Cardiac muscle cell (in vitro differentiated cells and primary cell): ENCODE results near the gene KRR1. TPM values are rescaled to one million over a fixed set of nuclear protein-coding genes. Genes with fewer than 3 reads are reported as not detected.
"Not testable (repeated sequence)": the region's sequence is repeated elsewhere in the genome, so short reads cannot be mapped to it uniquely, and the experiment has no call there.

Source experiments
- DNase-seq, 2 donors: peaks; one replicate each; pipeline versions ENCODE4 v3.0.0 to v3.0.0-alpha.2; 2010 to 2017; ENCODE audit warnings: low read depth in 1 of 2, low spot score in 1 of 2
- H3K27ac ChIP-seq: fragments of 200-600 bp; sonication (generic); 2 replicates; pipeline ENCODE4 v1.5.1; 2016
- H3K27me3 ChIP-seq: fragments of 200-600 bp; sonication (generic); 2 replicates; pipeline ENCODE4 v1.6.0; 2016; ENCODE audit warnings: control low read depth
- H3K36me3 ChIP-seq: fragments of 200-600 bp; sonication (generic); 2 replicates; pipeline ENCODE4 v1.5.1; 2016; ENCODE audit warnings: control low read depth
- H3K4me1 ChIP-seq: fragments of 200-600 bp; sonication (generic); 2 replicates; pipeline ENCODE4 v1.8.1; 2017; ENCODE audit warnings: low read depth, mild to moderate bottlenecking, mixed run types
- H3K4me3 ChIP-seq: fragments of 200-600 bp; sonication (generic); 2 replicates; pipeline ENCODE4 v1.5.1; 2016; ENCODE audit warnings: mild to moderate bottlenecking
- H3K9me3 ChIP-seq: fragments of 200-600 bp; sonication (generic); 2 replicates; pipeline ENCODE4 v1.5.1; 2017; ENCODE audit warnings: low read depth, mild to moderate bottlenecking, control low read depth
- CTCF ChIP-seq: IDR thresholded peaks from 2 replicates; pipeline ENCODE4 v1.5.1; 2012; ENCODE audit warnings: low read depth, mild to moderate bottlenecking, low read length
- polyA plus RNA-seq: library from polyadenylated mRNA; unstranded; fragments of >200 nt; fragmentation: Nextera tagmentation; extraction: Ambion mirVana; gene quantifications from 2 replicates; pipeline ENCODE4 v1.2.1, GENCODE V29; 2016
- total RNA-seq: library from RNA; depleted of rRNA; stranded (reverse); fragments of >200 nt; gene quantifications from 2 replicates; pipeline ENCODE4 v1.2.3, GENCODE V29; 2016

Gene KRR1
- total and polyA plus RNA-seq, 2 experiments from 2014 or later: 29.9 to 32.4 TPM

- no peak for TF ChIP-seq CTCF
- no peaks in the 10 kb centered on the region for H3K27me3 ChIP-seq
- no peak for DNase-seq
These were observed 51.2 kb downstream of the KRR1 start for GRCh38 chr12:75460204-75460603.

GRCh38 chr12:75459755-75460154 lies 51.7 kb downstream of the KRR1 start:
- Histone ChIP-seq H3K9me3 (no peaks in the 10 kb centered on the region), H3K27ac (no peak overlapping the region), H3K4me1 (no peaks in the 10 kb centered on the region), H3K4me3 (no peak overlapping the region), H3K36me3 (no peaks in the 10 kb centered on the region), H3K27me3 (no peaks in the 10 kb centered on the region)
- DNase-seq: no peak
- TF ChIP-seq CTCF: no peak

More at GRCh38 chr12:75460204-75460603, 51.2 kb downstream of the KRR1 start:
- H3K27ac ChIP-seq: no peak overlapping the region
- no peaks in the 10 kb centered on the region for H3K4me1 ChIP-seq
- no peak overlapping the region for H3K4me3 ChIP-seq
- H3K9me3 ChIP-seq: no peaks in the 10 kb centered on the region
- H3K36me3 ChIP-seq: no peaks in the 10 kb centered on the region

- not testable (repeated sequence) for H3K4me3 ChIP-seq, H3K4me1 ChIP-seq, H3K27ac ChIP-seq, H3K27me3 ChIP-seq, H3K36me3 ChIP-seq, H3K9me3 ChIP-seq, DNase-seq
These were observed 53.5 kb downstream of the KRR1 start for GRCh38 chr12:75457866-75458265.

GRCh38 chr12:75457191-75457590 lies 54.2 kb downstream of the KRR1 start:
- no peak overlapping the region for H3K27ac ChIP-seq
- DNase-seq: peak in 1 of 2 donors; percentile 18
- H3K9me3 ChIP-seq: no peaks in the 10 kb centered on the region
- no peaks in the 10 kb centered on the region for H3K4me1 ChIP-seq
- no peaks in the 10 kb centered on the region for H3K27me3 ChIP-seq
- H3K4me3 ChIP-seq: no peak overlapping the region
- TF ChIP-seq CTCF: no peak
- no peaks in the 10 kb centered on the region for H3K36me3 ChIP-seq

GRCh38 chr12:75455839-75456238 lies 55.6 kb downstream of the KRR1 start:
- no peak overlapping the region for H3K4me3 ChIP-seq
- H3K36me3 ChIP-seq: no peaks in the 10 kb centered on the region
- no peak overlapping the region for H3K27ac ChIP-seq
- no peaks in the 10 kb centered on the region for H3K4me1 ChIP-seq
- DNase-seq: no peak
- no peak for TF ChIP-seq CTCF
- no peaks in the 10 kb centered on the region for H3K9me3 ChIP-seq
- H3K27me3 ChIP-seq: no peaks in the 10 kb centered on the region

- Histone ChIP-seq H3K4me1 (no peaks in the 10 kb centered on the region), H3K4me3 (no peak overlapping the region), H3K27ac (no peak overlapping the region), H3K27me3 (no peaks in the 10 kb centered on the region), H3K9me3 (no peaks in the 10 kb centered on the region), H3K36me3 (no peaks in the 10 kb centered on the region)
- DNase-seq: peak in 1 of 2 donors; percentile 21
- TF ChIP-seq CTCF: no peak
These were observed 58.6 kb downstream of the KRR1 start for GRCh38 chr12:75452675-75453330.
